GM19043 (cell line): ENCODE results near the gene ADGRV1.
"Not testable (repeated sequence)": the region's sequence is repeated elsewhere in the genome, so short reads cannot be mapped to it uniquely, and the experiment has no call there.

Source experiments
- ATAC-seq: cut with Tn5 transposase; IDR thresholded peaks from one replicate; pipeline ENCODE4 v1.9.1; 2021; ENCODE audit warnings: low read depth; ENCODE audit not compliant: unreplicated experiment

Gene ADGRV1

DNA sequence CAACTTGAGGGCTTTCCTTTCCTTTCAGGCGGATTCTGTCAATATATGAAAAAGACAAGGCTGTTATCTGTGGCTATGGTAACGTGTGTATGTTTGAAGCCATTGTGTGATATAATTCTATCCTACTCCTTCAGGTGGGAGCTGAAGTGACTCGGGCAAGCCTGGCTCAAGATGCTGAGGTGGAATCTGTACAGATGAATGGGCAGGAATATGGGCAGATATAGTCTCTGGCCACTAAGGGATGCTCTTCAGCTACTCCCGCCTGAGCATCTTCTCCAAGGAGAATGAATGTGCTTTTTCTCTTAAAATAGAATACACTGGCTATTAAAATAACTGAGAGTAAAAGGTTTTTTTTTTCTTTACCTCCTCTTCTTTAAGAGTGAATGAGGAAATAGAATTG, 244.8 kb downstream of the ADGRV1 start:
- no peak for ATAC-seq

DNA sequence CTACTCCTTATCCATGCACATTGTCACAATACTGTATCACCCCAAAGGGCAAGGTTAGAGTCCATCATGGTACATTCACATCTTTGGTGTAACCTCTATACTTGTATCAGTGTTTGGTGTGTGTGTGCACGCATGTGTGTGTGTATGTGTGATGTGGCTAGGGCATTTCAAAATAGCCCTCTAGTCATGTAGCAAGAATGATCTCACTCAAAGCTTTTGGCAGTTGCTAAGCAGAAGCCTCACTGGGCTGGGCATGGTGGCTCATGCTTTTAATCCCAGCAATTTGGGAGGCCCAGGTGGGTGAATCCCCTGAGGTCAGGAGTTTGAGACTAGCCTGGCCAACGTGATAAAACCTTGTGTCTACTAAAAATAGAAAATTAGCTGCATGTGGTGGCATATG, 245.3 kb downstream of the ADGRV1 start:
- no peak for ATAC-seq

DNA sequence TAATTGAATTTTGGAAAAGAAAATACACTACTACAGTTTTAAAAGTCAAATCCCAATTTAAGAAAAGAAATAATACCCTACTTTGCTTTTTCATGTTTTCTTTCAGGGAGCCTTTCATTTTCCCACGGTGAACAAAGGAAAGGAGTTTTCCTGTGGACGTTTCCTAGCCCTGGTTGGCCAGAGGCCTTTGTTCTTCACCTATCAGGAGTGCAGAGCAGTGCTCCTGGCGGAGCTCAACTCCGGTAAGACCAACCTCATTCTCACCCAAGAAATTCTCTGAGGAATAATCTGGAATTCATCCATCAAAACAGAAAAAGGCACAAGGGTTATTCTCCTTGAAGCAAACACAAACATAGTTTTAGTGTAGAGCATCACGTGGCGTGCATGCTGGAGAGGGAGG, 248.9 kb downstream of the ADGRV1 start:
- ATAC-seq, result no peak

DNA sequence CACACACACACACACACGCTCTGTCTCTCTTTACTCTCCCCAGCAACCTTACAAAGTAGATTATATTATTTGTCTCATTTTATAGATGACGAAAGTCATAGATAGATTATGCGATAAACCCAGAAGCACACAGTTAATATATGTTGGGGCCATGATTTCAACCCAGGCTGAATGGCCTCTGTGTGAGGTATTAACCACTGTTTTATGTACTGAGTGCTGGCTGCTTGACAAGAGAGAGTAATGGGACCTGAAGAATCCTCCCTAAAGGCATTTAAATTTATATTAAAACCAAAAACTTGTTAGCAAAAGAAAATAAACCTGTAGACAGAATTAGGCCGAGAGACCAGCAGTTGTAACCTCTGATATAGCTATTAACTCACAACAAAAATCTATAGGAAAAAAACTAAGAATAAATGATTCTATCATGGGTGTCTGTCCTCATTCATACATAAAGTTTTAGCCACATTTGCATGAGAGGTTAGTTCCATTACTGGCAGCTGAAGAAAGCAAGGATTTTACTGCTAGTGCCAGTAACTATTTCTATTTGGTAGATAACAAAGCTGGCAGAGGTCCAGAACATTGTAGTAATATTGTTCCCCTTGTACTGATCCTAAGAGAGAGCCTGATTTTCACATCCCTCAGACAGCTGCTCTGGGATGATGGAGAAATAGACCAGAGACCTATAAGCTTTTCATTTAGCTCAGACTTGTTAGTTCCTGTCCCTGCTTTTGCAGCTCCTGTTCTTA, 250.9 kb downstream of the ADGRV1 start:
- no peak for ATAC-seq

DNA sequence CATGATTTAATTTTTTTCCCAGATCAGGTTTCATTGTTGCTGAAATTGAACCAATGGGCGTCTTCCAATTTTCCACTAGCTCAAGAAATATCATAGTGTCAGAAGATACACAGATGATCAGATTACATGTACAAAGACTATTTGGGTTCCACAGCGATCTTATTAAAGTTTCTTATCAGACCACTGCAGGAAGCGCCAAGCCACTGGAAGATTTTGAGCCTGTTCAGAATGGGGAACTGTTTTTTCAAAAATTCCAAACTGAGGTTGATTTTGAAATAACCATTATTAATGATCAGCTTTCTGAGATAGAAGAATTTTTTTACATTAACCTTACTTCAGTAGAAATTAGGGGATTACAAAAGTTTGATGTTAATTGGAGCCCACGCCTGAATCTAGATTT, 251.6 kb downstream of the ADGRV1 start:
- ATAC-seq, result no peak

DNA sequence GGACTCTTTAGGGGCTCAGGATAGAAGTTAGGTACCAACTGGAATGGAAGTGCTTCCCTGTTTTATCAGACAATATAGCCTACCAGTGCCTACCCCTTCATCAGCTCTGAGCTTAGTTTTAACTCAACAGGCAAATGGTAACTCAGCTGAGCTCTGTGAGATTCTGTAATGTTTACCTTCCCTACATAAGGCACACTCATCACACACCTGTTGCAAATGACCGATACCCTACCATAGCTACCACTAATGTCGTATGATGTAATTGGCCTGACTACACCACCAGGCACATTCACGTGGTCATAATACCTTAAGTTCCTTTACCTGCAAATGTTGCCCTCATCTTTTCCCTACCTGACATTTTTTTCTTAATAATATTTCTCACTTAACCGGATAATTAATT, 254.8 kb downstream of the ADGRV1 start:
- no peak for ATAC-seq

DNA sequence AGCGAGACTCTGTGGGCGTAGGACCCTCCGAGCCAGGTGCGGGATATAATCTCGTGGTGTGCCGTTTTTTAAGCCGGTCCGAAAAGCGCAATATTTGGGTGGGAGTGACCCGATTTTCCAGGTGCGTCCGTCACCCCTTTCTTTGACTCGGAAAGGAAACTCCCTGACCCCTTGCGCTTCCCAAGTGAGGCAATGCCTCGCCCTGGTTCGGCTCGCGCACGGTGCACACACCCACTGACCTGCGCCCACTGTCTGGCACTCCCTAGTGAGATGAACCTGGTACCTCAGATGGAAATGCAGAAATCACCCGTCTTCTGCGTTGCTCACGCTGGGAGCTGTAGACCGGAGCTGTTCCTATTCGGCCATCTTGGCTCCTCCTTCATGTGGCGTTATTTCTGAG, 263.5 kb downstream of the ADGRV1 start:
- ATAC-seq, result not testable (repeated sequence)

DNA sequence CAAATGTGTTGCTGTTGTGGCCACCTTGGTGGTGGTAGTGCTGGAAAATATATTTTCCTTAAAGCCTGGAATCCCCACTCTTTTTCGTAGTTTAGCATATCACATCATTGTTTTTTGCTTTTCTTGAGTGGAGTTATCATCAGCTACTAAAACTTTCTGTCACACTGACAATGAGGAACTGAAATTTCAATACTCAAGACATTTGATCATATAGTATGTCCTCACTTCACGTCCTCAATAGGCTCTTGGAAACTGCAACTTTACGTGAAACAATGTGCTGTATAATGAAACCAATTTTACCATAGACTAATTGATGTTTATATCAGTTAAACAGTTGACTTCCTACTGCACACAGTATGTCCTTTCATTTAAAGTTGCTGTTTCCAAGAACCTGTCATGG, 265.8 kb downstream of the ADGRV1 start:
- ATAC-seq, result no peak

DNA sequence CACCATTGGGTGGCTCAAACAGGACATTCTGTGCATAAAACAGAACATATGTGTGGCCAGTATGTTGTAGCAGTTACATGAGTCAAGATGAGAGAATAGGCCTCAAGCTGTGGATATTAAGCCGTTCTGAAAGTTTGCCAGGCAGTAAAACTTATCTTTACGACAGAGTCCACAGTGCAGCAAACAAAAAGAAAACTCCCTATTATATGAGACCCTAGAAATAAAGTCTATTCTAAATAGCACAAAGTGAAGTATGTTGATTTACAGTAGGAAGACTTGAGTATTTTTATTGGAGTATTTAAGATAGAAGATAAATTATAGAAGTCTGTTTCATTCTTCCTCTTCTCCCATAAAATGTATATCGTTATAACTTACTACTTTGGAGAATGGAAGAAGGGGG, 271.5 kb downstream of the ADGRV1 start:
- no peak for ATAC-seq

DNA sequence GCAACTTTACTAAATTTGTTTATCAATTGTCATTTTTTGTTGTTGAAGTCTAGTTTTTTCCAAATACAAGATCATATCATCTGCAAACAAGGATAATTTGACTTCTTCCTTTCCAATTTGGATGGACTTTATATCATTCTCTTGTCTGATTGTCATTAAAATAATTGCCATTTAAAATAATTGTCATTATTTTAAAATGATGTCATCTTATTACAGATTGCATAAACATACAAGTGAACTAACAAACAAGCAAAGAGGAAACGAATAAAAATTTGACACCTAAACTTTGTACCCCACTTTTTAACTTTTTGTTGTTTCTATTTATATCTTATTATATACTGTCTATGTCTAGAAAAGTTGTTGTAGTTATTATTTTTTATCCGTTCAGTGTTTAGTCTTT, 275.2 kb downstream of the ADGRV1 start:
- no peak for ATAC-seq

DNA sequence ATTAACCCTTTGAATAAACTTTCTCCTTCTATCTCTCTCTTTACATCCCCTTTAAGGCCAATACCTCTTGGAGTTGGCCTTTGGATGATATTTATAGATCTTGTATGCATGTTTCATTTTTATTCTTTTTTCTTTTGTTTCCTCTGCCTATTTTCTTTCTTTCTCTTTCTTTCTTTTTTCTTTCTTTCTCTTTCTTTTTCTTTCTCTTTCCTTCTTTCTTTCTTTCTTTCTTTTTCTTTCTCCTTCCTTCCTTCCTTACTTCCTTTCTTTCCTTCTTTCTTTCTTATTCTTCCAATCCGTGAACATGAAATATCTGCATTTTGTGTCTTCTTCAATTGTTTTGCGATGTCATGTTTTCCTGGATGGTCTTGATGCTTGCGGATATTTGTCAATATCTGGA, 276.1 kb downstream of the ADGRV1 start:
- no peak for ATAC-seq

DNA sequence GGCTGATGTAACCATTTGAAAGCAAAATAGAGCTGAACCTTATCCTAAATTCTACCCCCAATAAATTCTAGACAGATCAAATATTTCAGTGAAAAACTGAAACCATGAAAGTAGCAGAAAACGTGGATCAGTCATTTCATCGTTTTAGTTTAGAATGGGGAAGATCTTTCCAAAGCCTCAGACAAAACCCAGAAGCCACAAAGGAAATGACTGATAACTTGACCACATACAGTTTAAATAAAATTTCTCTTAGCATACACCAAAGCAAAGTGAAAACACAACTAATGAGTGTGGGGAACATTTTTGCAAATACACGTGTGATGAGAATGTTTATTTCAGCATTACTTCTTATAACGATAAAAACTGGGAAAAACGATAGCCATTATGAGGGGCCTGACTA, 284.8 kb downstream of the ADGRV1 start:
- no peak for ATAC-seq

DNA sequence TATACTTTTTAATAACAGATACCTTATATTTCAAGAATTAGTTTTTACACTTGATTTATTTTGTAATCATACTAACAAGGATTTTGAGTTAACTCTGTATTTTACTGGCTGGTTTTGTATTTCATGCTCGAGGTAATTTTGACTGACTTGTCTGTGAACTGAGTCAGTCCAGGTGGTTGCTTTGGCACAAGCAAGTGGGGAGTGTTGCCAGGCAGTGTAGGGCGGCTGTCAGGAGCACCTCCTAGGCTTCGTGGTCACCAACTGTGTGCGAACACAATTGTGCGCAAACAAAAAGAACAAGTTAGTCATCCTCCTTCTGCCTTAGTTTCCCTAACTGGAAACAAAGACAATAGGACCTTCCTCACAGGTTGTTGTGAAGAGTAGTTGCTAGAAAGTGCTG, 286.3 kb downstream of the ADGRV1 start:
- no peak for ATAC-seq

DNA sequence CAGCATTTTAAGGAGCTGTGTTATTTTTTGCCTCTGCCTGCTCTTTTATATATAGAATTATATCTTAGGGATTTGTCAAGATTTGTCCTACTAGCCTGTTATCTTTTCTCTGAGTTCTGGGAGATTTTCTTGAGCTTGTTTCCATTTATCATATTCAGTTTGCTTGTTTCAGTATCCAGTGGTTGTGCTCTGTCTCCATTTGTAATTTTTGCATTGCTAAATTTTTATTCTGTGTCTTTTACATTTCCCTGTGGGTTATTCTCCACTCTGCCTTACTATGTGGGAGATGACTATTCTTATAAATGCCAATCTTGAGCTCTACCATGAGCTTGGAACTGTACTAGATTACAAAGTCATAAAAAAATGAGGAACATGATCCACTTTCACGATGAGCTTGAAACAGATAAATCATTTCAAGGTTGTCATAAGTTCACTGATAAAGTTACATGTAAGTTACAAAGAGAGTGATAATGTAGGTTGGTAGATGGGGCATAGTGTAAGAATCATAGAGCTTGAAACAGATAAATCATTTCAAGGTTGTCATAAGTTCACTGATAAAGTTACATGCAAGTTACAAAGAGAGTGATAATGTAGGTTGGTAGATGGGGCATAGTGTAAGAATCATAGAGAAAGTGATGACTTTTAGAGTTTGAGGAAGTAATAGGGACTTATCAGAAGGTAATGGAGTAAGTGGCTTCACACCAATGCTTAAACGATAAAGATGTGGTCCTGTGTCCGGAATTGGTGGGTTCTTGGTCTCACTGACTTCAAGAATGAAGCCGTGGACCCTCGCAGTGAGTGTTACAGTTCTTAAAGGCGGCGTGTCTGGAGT, 287.3 kb downstream of the ADGRV1 start:
- ATAC-seq, result no peak

DNA sequence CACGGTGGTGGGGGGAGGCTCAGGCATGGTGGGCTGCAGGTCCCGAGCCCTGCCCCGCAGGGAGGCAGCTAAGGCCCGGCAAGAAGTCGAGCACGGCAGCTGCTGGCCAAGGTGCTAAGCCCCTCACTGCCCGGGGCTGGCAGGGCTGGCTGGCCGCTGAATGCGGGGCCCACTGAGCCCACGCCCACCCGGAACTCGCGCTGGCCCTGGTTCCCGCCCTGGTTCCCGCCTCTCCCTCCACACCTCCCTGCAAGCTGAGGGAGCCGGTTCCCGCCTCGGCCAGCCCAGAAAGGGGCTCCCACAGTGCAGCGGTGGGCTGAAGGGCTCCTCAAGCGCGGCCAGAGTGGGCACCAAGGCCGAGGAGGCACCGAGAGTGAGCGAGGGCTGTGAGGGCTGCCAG, 289.0 kb downstream of the ADGRV1 start:
- not testable (repeated sequence) for ATAC-seq

DNA sequence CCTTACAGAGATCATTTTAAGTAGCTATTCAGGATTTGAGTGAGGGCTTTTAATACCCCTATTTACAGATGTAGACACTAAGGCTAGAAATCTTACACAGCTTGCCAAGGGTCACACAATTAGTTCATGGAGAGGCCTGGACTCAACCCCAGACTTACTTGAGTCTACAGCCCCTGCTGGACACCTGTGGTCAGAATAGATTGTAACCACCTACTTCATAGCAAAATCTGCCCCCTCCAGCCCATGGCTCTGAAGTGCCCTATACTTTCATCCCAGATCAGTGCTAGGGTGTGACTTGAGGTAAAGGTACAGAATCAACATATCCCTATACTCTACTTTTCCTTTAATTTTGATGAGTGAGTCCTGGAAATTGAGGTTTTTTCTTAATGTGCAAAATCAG, 291.3 kb downstream of the ADGRV1 start:
- no peak for ATAC-seq

DNA sequence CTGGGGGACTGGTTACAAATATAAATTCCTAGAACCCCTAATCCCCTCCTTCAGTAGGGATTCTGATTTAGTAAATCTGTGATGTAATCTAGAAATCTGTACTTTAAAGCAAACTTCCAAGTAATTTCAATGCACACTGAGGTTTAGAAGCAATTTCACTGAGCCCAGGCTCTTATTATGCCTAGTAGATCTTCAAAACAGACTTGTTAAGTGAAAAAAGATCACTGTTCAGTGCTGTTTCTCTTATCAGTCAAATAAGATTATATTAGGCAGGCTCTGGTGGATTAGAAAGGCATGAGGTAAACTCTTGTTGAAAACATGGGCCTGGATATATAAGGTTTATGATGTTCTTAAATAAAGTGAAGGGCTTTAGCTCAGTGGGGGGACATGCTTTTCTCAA, 293.9 kb downstream of the ADGRV1 start:
- no peak for ATAC-seq

DNA sequence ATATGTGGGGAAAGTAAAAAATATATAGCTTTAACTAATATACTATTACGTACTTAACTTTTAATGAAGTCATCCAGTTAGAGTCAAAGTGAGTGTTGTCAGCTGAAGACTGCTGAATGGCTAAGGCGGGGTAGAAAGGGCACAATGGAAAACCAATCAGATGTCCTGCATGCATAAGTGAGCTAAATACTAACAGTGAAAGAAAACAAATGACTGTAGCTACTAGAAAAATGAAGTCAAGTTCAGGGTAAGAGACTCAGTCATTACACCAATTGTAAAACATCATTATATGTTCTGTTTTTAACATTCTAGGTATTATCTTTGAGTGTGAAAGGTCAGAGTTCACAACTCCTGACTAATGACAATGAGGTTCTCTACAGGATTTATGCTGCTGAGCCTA, 295.2 kb downstream of the ADGRV1 start:
- no peak for ATAC-seq

DNA sequence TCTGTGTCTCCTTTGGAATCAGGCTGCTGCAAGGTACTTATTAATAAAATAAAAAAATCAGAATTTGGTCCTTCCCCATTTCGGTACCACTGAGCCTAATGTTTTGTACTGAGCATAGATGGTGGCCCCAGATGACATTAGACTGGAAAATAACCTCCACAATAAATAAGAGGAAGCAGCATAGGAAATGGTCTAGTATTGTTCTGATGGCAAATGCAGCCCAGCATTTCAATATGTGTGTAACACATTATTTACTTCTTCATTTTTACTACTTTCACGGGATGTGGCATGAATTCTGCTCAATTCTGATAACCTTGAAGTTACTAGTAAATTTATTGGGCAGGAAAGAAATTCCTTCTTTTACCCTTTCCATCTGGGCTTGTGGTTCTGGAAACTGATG, 295.6 kb downstream of the ADGRV1 start:
- ATAC-seq, result no peak

DNA sequence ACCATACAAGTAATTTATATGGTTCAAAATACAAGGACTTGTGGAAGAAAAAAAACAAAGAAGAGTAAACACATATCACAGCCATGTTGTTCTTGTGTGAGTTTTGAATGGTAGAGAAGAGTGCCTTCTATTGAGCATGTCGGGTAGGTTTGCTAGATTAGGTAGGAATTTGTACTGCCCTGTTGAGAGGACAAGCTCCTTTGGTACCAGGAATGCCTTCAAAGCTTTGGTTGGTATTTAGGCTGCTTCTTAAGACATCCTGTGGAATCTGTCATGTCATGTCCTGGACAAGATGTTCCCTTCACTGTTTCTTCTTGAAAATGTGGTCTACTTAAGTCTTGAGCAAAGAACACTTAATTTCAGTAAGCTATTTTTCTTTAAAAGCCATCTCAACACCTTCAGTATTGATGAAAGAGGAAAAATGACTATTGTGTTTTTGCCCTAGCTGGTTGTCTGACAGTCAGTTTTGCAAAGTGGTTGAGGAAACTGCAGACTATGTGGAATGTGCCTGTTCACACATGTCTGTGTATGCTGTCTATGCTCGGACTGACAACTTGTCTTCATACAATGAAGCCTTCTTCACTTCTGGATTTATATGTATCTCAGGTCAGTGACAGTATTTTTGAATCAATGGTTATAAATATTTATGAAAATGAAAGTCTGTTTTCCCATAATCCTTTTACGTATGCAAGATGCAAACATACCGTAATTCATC, 296.9 kb downstream of the ADGRV1 start:
- no peak for ATAC-seq

DNA sequence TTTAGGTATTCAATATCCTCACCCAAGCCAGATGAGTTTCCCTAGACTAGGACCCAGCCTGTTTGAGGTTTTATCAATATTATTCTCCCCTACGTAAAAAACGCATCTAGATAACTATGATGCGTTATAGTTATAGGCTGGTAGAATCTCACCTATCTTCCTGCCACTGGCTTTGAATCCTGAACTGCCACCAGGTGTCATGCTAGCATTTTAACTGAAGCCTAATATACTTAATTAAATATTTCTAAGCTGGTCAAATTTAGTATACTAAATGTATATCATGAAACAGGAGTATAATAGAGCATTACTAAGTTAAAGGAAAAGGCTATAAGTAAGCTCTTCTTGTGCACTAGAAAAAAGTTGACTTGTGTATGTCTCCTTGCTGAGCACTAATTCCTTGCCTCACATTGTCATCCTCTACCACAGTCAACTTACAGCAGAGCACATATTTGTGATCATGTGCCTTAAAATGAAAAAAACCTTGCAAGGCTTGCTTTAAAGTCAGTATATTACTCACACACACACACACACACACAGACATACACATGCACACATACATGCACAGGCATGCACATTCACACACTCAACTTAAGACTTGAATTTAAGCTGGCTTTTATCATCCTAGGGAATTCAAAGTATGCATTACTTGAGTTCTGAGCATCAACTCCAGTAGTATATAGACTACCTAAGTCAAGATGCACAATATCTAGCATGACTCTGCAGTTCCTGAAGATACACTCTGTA, 303.4 kb downstream of the ADGRV1 start:
- no peak for ATAC-seq
